ENCODE measurements around the gene LAMA2.

Gene LAMA2

DNA sequence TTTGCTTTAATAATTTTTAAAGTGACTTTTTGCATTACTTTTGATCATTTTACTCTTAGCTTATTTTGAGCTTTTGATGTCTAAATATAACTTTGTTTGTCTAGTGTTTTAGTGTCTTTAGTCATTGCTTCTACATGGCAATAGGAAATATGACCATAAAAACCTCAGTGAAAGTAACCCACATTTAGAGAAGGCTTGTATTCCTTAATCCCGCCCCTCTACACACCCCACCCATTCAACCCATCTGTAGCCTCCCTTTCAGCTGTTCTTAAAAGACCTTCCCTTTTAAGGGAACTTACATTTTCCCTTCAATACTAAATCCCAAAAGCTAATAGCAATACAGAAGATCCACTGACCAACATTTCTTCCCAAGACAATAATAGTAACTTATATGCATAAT is 225.4 kb downstream of the LAMA2 start:
- H3K9me3 Mint-ChIP-seq = no peaks in the 10 kb centered on the region
- ATAC-seq (no peak), DNase-seq (no peak)
- H3K27me3 Mint-ChIP-seq = no peaks in the 10 kb centered on the region
- H3K4me1 Mint-ChIP-seq = no peaks in the 10 kb centered on the region
- H3K4me3 Mint-ChIP-seq = no peak overlapping the region
- H3K27ac Mint-ChIP-seq = no peak overlapping the region

- H3K4me3 Mint-ChIP-seq = no peak overlapping the region
- H3K4me1 Mint-ChIP-seq = no peaks in the 10 kb centered on the region
- DNase-seq = no peak
- ATAC-seq = no peak
- no peak overlapping the region for H3K27ac Mint-ChIP-seq
- no peaks in the 10 kb centered on the region for H3K9me3 Mint-ChIP-seq
- no peaks in the 10 kb centered on the region for H3K27me3 Mint-ChIP-seq
Observed at GRCh38 chr6:129110690-129111343, 227.9 kb downstream of the LAMA2 start.

GRCh38 chr6:129111346-129111745 is 228.4 kb downstream of the LAMA2 start:
- DNase-seq = no peak
- H3K4me3 Mint-ChIP-seq = no peak overlapping the region
- no peaks in the 10 kb centered on the region for H3K9me3 Mint-ChIP-seq
- H3K27me3 Mint-ChIP-seq = no peaks in the 10 kb centered on the region
- no peak overlapping the region for H3K27ac Mint-ChIP-seq
- no peaks in the 10 kb centered on the region for H3K4me1 Mint-ChIP-seq
- ATAC-seq = no peak

DNA sequence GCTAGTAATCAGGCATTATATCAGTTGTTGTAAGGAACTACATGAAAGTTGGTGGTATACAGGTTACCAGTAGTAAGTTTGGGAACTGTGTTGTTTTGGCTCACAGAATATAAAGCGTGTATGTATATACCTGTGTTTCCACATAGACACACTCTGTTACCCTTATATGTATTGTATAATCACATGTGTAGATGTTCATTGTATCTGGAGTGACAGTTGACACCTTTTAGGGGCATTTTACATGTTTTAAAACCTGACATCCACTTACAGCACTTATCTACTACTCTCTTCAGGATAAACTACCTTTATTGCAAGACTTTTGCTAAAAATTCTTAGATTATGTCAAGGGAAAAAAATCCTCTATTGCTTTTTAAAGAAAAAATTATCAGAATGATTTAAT is 228.9 kb downstream of the LAMA2 start:
- H3K27me3 Mint-ChIP-seq = no peaks in the 10 kb centered on the region
- no peaks in the 10 kb centered on the region for H3K4me1 Mint-ChIP-seq
- H3K9me3 Mint-ChIP-seq = no peaks in the 10 kb centered on the region
- H3K4me3 Mint-ChIP-seq = no peak overlapping the region
- DNase-seq (no peak), ATAC-seq (no peak)
- H3K27ac Mint-ChIP-seq = no peak overlapping the region

- Mint-ChIP-seq H3K9me3 (no peaks in the 10 kb centered on the region), H3K4me3 (no peak overlapping the region)
- ATAC-seq = no peak
Observed at GRCh38 chr6:129112591-129112990, 229.7 kb downstream of the LAMA2 start.

DNA sequence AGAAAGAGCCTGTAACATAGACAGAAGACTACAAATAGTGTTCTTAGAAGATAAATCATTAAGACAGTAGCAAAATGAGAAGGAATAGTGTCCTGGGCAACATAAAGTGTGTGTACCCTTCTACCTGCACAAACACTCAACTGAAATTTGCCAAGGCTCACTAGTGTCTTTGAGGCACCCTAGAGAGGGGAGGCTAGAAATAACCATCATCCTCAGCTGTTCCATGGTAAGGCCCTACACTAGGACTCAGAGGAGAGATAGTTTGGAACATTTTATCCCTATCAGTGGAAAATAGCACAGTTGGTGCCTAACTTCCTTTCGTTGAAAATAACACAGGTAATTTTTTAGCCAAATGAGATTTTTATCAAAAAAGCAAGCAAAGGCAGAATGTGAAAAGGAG is 230.7 kb downstream of the LAMA2 start:
- Mint-ChIP-seq H3K4me1 (no peaks in the 10 kb centered on the region), H3K4me3 (no peak overlapping the region), H3K9me3 (no peaks in the 10 kb centered on the region), H3K27ac (no peak overlapping the region), H3K27me3 (no peaks in the 10 kb centered on the region)
- ATAC-seq = no peak
- DNase-seq = no peak

More at GRCh38 chr6:129112591-129112990, 229.7 kb downstream of the LAMA2 start:
- DNase-seq = no peak
- H3K27ac Mint-ChIP-seq = no peak overlapping the region
- no peaks in the 10 kb centered on the region for H3K27me3 Mint-ChIP-seq
- H3K4me1 Mint-ChIP-seq = no peaks in the 10 kb centered on the region

- ATAC-seq (no peak), DNase-seq (no peak)
- no peaks in the 10 kb centered on the region for H3K4me1 Mint-ChIP-seq
- no peaks in the 10 kb centered on the region for H3K9me3 Mint-ChIP-seq
- no peak overlapping the region for H3K27ac Mint-ChIP-seq
- no peak overlapping the region for H3K4me3 Mint-ChIP-seq
- H3K27me3 Mint-ChIP-seq = no peaks in the 10 kb centered on the region
Observed at GRCh38 chr6:129114636-129115391, 231.9 kb downstream of the LAMA2 start.

DNA sequence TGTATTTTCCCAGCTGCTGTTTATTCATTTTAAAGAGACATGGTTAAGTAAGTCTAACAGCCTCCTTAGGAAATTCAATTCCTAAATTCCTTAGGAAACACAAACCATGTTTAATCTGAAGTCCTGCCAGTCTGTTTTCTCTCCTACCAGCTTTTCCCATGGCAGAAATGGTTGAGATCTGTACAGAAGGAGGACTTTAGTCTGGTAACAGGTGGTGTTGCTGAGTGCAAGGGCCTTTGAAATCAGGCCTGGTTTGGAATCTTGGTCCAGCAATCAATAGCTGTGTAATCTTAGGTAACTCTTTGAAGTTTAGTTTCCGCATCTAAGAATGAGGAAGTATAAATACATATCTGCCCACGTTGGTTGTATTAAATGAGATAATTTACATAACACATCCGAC is 232.5 kb downstream of the LAMA2 start:
- Mint-ChIP-seq H3K27ac (no peak overlapping the region), H3K9me3 (no peaks in the 10 kb centered on the region), H3K4me3 (no peak overlapping the region), H3K4me1 (no peaks in the 10 kb centered on the region), H3K27me3 (no peaks in the 10 kb centered on the region)
- ATAC-seq = no peak
- no peak for DNase-seq

GRCh38 chr6:129117355-129117754 is 234.4 kb downstream of the LAMA2 start:
- ATAC-seq = no peak
- no peaks in the 10 kb centered on the region for H3K4me1 Mint-ChIP-seq
- no peak overlapping the region for H3K27ac Mint-ChIP-seq
- no peak for DNase-seq
- no peaks in the 10 kb centered on the region for H3K27me3 Mint-ChIP-seq
- H3K9me3 Mint-ChIP-seq = no peaks in the 10 kb centered on the region
- H3K4me3 Mint-ChIP-seq = no peak overlapping the region

DNA sequence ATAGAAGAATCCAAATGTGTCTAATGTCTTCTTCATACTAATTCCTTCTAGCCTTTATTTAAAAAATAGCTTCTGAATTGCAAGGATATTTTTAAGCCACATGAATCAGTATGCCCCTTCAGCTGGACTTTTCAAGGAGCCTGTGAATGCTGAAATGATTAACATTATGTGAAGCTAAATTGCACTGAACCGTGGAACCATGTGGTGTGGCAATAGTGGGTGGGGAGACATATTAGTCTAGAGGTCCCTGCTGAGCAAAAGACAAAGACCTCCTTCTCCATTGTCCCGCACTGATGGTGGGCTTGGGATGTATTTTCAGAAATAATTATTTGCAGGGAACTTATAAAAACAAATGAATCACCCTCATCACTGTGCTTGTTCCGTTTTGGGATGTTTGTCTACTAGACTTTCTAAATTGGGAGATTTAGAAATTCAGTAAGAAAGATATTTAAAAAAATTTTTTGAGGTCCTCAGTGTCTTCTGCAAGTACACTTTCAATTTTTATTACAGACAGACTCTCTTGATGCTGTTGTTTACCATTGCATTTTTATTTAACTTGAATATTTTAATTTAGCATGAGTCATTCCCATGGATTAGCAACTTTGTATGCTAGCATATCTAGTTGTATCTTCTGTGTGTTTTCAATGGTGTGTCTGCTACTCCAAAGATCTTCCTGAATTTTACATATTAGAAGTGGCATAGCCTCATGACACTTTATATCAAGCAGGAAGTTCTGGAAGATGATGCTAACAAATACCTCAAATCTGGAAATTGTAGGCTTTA is 238.1 kb downstream of the LAMA2 start:
- ATAC-seq (no peak), DNase-seq (no peak)
- H3K9me3 Mint-ChIP-seq = no peaks in the 10 kb centered on the region
- H3K27ac Mint-ChIP-seq = no peak overlapping the region
- H3K27me3 Mint-ChIP-seq = no peaks in the 10 kb centered on the region
- no peaks in the 10 kb centered on the region for H3K4me1 Mint-ChIP-seq
- no peak overlapping the region for H3K4me3 Mint-ChIP-seq

GRCh38 chr6:129124347-129124746 is 241.4 kb downstream of the LAMA2 start:
- no peak overlapping the region for H3K27ac Mint-ChIP-seq
- H3K4me1 Mint-ChIP-seq = no peaks in the 10 kb centered on the region
- H3K27me3 Mint-ChIP-seq = no peaks in the 10 kb centered on the region
- H3K9me3 Mint-ChIP-seq = no peaks in the 10 kb centered on the region
- DNase-seq (no peak), ATAC-seq (no peak)
- no peak overlapping the region for H3K4me3 Mint-ChIP-seq

DNA sequence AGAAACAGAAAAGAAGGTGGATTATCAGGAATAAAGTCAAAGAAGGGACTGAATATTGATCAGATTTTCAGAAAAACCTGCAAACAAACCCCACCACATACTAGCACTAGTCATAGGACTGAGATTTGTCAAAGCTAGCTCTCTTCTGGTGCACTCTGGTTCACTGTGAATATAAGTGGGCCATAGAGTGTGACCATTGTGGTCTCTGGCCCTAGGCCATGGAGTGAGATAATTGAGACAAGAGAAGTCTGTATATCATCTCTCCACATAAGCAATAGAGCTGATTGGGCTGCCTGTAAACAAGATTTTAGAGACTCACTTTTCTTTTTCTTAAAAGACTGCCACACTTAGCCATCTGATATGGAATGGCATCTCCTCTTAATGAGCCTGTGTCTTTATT is 247.2 kb downstream of the LAMA2 start:
- ATAC-seq = peak; percentile 26
- Mint-ChIP-seq H3K4me3 (no peak overlapping the region), H3K9me3 (no peaks in the 10 kb centered on the region), H3K27me3 (peaks cover 6% of the 10 kb centered on the region), H3K27ac (no peak overlapping the region), H3K4me1 (no peaks in the 10 kb centered on the region)
- DNase-seq = no peak

DNA sequence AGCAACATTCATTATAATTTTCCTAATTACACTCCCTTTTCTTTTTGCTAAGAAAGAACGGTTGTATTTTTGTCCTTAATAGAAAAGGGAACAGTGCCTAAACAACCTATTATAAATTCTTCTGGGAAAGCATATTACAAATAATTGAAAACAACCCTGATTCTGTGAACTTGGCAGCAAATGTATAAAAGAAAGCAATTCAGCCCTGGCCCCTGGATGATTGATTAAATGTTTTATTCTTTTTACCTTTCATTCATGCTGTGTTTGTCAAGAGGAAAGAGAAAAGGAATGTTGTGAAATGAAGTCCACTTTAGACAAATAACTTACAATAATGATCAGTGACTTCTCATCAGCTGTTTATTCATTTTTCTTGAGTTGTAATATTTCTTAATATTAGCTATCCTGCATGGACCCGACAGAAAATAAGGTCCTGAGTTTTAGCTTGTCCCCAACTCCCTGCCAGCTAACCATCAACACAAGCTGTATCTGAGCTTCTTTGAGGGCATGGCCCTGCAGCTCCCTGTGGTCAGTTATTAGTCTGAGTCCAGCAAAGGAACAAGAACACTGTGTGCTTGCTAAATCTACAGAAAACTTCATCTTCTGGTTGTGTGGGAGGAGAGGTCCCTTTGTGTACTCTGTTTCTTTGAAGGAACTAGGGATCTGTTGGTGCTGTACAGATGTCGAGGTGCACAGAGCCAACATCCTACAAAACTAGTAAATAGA is 248.2 kb downstream of the LAMA2 start:
- H3K27ac Mint-ChIP-seq = no peak overlapping the region
- no peaks in the 10 kb centered on the region for H3K4me1 Mint-ChIP-seq
- DNase-seq (no peak), ATAC-seq (no peak)
- H3K4me3 Mint-ChIP-seq = no peak overlapping the region
- peaks cover 7% of the 10 kb centered on the region for H3K27me3 Mint-ChIP-seq
- H3K9me3 Mint-ChIP-seq = no peaks in the 10 kb centered on the region

- Mint-ChIP-seq H3K4me3 (no peak overlapping the region), H3K27ac (no peak overlapping the region), H3K9me3 (no peaks in the 10 kb centered on the region), H3K4me1 (no peaks in the 10 kb centered on the region), H3K27me3 (peaks cover 7% of the 10 kb centered on the region)
- no peak for ATAC-seq
- no peak for DNase-seq
Observed at GRCh38 chr6:129133770-129134192, 250.8 kb downstream of the LAMA2 start.

- Mint-ChIP-seq H3K4me3 (no peak overlapping the region), H3K27ac (no peak overlapping the region), H3K9me3 (no peaks in the 10 kb centered on the region), H3K27me3 (peaks cover 7% of the 10 kb centered on the region), H3K4me1 (no peaks in the 10 kb centered on the region)
- no peak for DNase-seq
- ATAC-seq = no peak
Observed at GRCh38 chr6:129134535-129134934, 251.6 kb downstream of the LAMA2 start.
